ENCODE data around the gene HS3ST5.
A peak's percentile ranks its signal among the peaks of the same experiment; 100 is the strongest.

Gene HS3ST5

DNA sequence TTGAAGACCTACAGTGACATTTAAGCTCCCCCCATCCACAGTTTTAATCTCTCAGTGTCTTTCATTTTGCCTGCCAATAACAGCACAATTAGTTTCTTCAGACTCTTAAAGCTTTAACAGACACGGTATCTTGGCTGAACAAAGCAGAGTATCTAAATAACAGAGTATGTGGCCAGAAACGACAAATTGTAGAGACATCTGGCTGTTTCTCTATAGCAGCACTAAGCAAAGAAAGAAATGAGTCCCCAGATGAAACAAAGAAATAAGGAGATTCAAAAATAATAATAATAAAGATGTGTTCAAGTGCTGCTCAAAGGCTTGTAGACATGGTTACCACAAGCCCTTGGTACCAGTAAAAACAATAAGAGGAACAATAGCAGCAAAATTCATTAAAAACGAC lies 274.1 kb downstream of the HS3ST5 start:
- no peak for DNase-seq (ENCODE audit: low read depth)
- H3K4me3 ChIP-seq (ENCODE audit: low read depth, low read length) = no peak overlapping the region
- no peak for TF ChIP-seq CTCF (IDR thresholded peaks at IDR 0.05; ENCODE audit: insufficient read depth, low read depth, low read length, missing control alignments)

GRCh38 chr6:114068116-114068515 lies 274.7 kb downstream of the HS3ST5 start:
- no peak for TF ChIP-seq CTCF (IDR thresholded peaks at IDR 0.05; ENCODE audit: insufficient read depth, low read depth, low read length, missing control alignments)
- DNase-seq (ENCODE audit: low read depth) = no peak
- H3K4me3 ChIP-seq (ENCODE audit: low read depth, low read length) = no peak overlapping the region

GRCh38 chr6:114064862-114065261 lies 278.0 kb downstream of the HS3ST5 start:
- peak; percentile 23 for DNase-seq (ENCODE audit: low read depth)
- no peak overlapping the region for H3K4me3 ChIP-seq (ENCODE audit: low read depth, low read length)
- no peak for TF ChIP-seq CTCF (IDR thresholded peaks at IDR 0.05; ENCODE audit: insufficient read depth, low read depth, low read length, missing control alignments)

- no peak for DNase-seq (ENCODE audit: low read depth)
- H3K4me3 ChIP-seq (ENCODE audit: low read depth, low read length) = no peak overlapping the region
- TF ChIP-seq CTCF (IDR thresholded peaks at IDR 0.05; ENCODE audit: insufficient read depth, low read depth, low read length, missing control alignments) = no peak
Observed at GRCh38 chr6:114063956-114064355, 278.9 kb downstream of the HS3ST5 start.

- no peak for DNase-seq (ENCODE audit: low read depth)
- no peak overlapping the region for H3K4me3 ChIP-seq (ENCODE audit: low read depth, low read length)
- no peak for TF ChIP-seq CTCF (IDR thresholded peaks at IDR 0.05; ENCODE audit: insufficient read depth, low read depth, low read length, missing control alignments)
Observed at GRCh38 chr6:114062199-114062598, 280.6 kb downstream of the HS3ST5 start.

DNA sequence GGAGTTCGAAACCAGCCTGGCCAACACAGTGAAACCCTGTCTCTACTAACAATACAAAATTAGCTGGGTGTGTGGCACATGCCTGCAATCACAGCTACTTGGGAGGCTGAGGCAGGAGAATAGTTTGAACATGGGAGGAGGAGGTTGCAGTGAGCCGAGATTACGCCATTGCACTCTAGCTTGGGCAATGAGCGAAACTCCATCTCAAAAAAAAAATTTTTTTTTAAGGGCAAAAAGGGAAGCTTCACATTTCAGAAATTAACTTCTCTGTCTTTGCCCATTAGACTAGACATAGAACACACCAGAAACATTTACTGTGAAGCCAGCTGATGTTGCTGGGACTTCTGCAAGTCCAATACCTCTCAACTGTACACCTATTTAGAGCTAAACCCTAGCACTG lies 281.1 kb downstream of the HS3ST5 start:
- no peak for TF ChIP-seq CTCF (IDR thresholded peaks at IDR 0.05; ENCODE audit: insufficient read depth, low read depth, low read length, missing control alignments)
- no peak for DNase-seq (ENCODE audit: low read depth)
- H3K4me3 ChIP-seq (ENCODE audit: low read depth, low read length) = no peak overlapping the region

DNA sequence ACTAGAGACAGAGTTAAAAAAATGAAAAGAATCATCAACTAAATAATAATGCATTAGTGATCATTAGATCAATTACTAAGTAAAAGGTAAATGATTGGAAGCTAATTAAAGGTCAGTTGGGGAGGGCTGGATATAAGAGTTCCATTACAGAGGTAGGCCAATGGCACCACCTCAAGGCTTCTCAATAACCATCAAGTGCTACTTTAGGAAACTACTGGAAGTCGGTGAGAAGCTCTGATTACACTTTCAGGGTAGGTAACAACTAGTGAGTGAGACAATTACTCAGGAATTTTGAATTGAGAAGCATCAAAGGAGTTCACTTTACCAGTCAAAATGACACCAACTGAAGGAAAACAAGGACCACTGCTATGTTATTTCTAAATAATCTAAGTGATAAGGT lies 281.7 kb downstream of the HS3ST5 start:
- DNase-seq (ENCODE audit: low read depth) = no peak
- no peak for TF ChIP-seq CTCF (IDR thresholded peaks at IDR 0.05; ENCODE audit: insufficient read depth, low read depth, low read length, missing control alignments)

More for the DNA sequence above, 281.7 kb downstream of the HS3ST5 start:
- H3K4me3 ChIP-seq (ENCODE audit: low read depth, low read length) = no peak overlapping the region

Measured in GM12865 (cell line).